GM21529 (cell line): Measurements from ENCODE around the gene PAXIP1.

Experiments
- ATAC-seq: cut with Tn5 transposase; IDR thresholded peaks from one replicate; pipeline ENCODE4 v1.9.1; 2021; ENCODE audit not compliant: unreplicated experiment

The PAXIP1 gene

DNA sequence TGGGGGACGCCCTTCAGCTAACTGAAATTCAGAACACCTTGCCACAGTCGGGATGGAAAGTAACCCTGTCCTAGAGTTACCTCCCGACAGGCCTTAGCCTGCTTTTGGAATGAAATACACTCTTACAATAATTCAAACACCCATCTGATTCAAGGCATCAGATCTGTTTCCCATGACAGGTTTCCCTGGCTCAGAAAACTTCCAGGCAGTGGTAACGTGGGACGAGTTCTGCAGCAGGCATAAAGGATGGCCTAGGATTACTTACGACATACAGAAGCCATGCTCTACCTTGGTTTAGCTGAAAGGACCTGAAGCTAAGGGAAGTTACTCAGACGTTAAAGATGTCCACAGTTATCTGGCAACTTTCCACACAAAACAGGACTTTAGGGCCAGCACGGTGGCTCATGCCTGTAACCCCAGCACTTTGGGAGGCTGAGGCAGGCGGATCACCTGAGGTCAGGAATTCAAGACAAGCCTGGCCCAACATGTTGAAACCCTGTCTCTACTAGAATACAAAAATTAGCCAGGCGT, 5.0 kb downstream of the PAXIP1 start:
- ATAC-seq = no peak

DNA sequence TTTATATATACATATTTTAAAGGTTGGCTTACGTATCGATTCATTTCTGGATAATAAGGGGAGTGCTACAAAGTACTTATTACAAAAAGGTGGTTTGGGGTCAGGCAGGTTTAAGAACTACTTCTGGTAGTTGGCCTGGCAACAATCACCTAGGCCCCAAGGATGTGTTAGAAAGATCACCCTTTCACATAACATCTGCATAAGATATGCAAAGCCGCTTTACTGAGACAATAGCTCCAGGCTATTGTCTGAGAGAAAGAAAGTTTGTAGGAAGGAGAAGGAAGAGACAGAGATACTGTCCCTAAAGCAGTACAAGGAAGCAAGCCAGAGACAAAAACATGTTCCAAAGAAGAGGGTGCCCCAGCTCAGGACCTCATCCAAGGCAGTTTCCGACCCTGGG, 6.2 kb downstream of the PAXIP1 start:
- no peak for ATAC-seq

DNA sequence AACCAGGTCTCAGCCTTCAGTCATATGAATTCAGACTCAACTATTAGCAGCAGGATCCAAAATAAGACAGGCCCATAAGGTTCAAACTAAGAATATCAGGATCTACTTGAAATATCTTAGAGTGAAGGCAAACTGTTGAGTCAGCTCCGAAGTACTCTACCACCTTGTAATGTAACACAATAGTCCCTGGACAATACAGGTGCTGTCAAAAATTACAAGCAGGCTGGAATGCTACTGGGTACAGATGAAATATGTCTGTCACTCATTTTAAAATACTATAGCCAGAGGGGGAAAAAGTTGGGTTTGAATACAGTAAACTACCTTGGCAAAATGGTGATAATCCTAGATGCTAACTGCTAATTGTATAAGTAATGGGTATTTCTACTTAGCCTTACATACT, 6.8 kb downstream of the PAXIP1 start:
- no peak for ATAC-seq

DNA sequence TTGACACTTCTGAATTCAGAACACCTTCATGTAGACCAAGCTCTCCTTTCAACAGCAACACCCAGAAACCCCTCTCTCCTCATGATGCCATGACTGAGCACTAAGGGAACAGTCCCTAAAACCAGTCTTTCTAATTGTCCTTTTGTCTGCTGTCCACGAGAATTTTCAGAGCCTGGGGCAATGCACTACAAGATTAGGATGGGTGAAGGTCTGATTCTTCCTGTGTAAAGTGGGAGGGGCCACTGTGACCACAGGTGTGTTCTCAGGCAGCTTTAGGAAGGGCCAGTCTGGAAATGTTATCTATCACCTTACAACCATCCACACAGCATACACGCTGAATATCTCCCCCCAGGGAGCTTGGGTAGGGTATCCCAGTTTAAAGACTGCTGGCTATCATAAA, 7.9 kb downstream of the PAXIP1 start:
- ATAC-seq = no peak

DNA sequence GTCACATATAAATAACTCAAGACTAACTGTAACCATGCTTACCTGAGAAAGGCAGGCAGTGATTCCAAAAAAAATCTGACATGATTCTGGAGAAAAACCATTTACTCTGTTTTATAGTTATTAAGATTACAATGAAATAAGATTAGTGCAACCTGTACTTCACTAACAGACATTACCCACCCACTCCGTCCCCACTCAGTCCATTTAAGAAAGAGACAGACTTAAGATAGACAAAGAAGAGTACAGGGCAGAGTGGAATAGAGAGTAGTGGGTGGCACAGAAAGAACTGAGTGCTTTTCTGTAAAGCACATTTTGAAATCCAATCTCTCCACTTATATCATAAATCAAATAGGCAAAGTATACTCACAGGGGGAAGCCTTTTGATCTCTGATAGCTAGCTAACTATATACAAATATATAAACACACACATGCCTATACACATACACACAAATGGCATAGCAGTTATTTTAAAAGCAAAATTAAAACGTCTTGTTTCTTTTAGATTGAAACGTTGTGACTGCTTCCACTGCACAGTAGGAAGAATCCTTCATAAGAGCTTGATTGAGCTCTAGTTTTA, 11.9 kb downstream of the PAXIP1 start:
- ATAC-seq = no peak

DNA sequence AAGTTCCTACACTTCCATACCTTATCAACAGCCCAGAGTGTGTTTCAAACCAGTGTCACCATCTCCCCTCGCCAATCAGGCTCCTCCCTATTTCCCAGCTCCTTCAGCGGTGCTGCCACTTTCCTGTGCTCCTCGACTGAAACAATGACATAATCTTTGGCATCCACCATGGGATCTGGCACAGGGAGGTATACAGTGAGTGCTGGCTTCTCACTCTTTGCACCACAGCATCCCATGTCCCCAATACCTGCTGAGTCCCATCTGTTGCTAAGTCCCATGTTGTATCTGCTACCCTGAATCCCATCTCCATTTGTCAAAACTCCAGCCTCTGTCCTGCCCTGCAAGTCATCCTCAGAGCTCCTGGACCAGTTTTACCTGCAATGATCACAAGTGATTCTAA, 15.4 kb downstream of the PAXIP1 start:
- no peak for ATAC-seq

DNA sequence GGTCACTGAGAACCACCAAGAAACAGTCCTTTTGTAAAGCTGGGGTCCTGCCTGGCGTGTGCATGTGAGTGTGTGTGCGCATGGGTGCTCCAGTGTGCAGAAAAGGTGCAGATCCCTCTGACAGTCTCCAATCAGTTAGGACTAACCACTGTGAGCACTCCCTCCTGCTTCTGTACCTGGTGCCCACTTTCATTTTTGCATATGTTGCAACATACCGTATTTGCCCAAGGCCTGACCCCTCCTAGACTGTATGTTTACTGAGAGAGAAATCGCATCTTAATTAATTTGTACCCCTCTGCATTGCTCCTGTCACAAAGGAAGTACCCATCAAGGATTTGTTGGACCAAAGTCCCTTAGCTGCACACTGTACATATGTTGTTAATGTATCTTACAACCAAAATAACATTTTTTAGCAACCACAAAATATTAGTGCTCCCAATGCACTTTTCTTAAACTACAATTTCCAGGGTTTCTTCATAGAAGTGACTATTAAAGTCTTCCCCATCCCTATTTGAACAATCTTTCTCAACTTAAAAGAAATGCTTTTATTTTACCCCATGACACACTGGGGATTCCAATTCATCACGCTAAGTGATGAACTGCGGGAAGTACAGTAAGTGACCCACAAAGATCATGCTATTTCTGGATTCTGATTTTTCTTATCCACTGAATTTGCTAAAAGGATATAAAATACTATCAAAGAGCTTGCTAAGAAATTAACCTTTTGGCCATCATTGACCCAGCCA, 16.6 kb downstream of the PAXIP1 start:
- no peak for ATAC-seq

DNA sequence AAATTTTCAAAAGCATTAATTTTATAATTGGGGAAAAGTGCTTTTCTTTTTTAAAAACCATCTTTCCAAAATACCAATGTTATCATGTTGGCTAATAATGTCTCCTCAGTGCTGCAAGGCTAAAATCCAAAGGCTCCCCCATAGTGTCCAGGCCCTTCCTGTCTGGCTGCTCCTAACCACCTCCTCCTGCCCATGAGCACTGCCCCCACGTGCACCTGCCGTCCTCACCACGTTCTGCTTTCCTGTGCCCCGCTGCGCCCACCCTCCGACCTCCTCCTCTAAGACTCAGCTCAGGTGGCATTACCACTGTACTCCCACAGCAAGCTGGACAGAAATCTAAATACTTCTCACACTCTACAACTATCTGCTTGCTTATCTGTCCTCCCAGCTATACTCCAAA, 17.7 kb downstream of the PAXIP1 start:
- ATAC-seq = no peak

DNA sequence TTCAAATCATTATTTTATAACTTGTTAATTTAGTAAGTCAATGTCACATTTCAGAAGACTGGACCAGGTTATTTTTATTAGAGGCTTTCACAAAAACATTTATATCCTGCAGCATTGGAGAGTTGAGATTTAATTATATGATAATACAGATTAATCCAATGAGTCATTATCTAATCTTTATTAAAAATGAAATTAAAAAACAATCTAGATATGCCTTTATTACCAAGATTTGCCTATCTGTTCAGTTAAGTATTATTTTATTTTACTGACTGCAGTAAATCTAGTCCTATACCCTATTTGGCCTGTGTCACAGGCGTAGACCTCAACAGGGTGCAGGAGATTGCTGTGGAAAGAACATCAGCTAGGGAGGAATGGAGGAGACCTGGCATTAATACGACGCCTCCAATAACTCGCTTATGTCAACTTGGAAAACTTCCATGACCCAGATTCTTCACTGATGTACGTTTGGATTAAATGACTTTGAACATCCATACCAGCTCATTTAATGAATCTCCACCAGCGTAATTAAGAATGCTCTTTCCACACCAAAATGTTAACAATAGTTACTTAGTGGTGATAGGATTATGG, 18.2 kb downstream of the PAXIP1 start:
- no peak for ATAC-seq

DNA sequence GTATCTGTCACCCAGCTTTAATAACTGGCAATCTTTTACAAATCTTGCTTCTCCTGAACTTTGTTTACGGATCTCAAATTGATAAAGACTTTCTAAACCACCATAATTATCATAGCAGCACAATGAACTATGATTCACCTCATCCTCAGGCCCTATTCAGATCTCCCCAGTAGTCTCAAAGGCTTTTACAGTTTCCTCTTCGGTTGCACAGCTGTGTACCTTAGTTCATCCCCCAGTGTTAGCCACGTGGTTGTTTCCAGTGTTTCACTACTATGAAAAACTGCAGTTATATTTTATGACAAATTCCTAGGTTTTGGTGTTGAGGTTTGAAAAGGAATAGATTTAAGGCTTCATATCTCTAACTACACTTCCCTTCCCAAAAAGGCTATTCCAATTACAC, 24.9 kb downstream of the PAXIP1 start:
- ATAC-seq = no peak

DNA sequence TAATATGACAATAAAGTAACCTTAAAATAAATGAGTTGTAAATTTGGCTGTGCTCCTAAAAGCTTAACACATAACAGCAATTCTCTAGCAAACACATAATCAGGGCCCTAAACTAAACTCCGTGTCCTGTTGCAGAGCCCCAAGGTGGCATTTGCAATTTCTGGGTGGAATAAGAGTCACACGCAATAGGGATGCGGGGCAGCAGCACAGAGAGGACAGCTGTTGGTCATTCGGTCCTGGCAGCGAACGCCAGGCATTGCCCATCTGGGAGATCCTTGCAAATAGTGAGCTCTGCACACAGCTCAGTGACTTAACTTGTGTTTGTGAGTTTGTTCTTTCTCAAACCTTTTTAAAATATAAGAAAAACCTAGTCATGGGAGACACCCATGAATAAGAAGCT, 25.7 kb downstream of the PAXIP1 start:
- no peak for ATAC-seq

DNA sequence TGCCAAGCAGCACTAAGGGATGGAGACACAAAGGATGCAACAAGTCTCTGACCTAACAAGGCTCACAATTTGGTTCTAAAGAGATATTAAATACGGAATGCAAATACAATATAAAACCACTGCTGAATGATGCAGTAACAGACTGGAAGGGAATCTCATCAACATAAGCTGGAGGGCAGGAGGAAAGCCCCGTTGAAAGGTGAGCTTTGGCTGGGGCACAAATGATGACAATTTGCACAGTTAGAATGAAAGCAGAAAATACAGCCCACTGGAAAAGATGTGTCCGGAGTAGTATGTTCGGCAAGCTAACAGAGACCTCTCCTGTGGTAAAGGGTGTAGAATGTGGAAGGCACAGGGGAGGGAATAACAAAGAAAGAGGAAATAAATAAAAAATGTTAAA, 26.1 kb downstream of the PAXIP1 start:
- ATAC-seq = no peak

DNA sequence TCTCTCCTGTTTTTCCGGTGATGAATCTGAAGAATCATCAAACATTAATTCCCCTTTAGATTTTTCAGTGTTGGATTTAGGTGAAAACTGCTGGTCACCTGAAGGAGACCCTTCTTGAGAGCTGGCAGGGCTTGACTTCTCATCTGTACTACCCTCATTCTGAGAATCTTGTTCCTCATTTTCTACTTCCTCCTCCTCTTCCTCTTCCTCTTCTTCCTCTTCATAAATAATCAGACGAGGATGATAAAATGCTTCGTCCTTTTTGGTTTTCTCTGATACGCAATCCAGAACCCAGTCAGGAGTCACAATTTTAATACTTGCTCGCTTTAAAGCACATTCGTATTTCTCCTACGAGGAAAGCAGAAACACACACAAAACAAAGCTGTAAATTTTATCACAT, 26.9 kb downstream of the PAXIP1 start:
- no peak for ATAC-seq

DNA sequence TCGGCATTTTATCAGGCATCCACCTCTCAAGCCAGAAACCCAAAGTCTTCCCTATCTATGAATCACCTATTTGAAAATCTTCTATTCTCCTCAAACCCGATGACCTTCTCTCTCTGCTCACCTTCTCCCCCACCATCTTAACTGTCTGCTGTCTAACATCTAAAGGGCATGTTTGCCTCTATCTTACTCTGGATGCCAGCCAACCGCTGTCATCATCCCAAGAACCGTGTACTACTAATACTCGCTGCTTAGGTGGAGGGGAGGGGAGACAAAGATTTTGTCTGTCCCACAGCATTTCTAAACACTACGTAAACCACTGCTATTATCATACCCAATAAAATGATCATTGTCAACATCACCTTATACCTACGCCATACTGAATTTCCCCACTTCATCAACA, 29.5 kb downstream of the PAXIP1 start:
- ATAC-seq = no peak

DNA sequence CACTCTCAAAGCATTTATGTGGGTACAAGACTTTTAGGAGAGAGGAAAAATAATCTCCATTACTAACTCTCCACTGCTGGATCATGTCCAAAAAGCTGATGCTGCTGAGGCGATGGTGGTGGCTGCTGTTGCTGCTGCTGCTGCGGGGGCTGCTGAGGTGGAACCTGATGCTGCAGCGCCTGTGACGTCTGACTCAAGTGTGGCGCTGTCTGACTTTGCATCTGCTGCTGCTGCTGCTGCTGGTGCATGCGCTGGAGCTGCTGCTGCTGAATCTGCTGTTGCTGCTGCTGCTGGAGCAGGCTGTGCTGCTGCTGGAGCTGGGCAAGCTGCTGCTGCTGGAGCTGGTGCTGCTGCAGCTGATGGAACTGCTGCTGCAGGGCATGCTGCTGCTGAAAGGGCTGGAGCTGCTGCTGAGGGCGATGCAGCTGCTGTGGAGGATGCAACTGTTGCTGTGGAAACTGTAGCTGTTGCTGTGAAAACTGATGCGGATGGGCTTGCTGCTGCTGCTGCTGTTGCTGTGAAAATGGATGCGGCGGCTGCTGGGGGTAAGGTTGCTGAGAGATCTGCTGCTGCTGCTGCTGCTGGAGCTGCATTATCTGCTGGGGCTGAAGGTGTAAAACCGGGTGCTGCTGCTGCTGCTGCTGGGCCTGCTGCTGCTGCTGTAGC, 34.5 kb downstream of the PAXIP1 start:
- ATAC-seq = no peak

DNA sequence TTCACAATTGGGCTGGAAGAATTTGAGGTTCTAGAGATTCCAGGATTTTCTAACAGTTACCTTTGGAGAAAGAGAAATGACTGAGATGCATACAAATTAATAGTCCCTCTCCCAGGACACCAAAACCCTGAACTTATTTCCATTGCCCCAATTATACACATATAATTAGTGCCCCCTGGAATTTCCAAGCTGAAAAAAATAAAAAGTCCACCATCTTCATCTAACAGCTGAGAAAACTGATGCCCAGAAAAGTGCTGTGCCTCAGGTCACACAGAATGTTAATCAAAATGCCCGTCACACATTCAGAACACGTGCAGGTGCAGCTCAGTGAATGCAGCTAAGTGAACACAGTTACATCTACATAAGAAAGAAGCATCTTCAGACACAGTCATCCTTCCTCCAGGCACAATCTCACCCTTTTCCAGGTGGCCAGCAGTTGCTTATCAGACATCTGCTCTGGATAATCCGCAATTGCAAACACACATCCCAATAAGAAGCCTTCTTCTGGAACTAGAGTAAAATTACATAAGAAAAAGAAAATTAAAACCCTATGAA, 35.4 kb downstream of the PAXIP1 start:
- ATAC-seq = no peak

DNA sequence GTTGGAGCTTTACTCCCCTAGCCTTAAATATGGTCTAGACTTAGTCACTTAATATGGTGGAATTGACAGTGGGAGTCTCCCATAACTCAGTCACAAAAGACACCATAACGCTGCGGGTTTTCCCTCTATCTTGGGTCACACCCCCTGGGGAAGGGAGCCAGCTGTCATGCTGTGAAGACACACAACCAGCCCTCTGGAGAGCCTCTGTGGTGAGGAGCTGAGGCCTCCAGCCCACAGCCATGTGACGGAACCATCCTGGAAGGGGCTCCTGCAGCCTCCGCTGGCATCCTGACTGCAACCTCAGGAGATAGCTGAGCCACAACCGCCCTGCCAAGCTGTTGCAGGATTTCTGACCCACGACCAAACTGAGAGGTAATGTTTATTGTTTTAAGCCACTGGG, 37.9 kb downstream of the PAXIP1 start:
- ATAC-seq = no peak

DNA sequence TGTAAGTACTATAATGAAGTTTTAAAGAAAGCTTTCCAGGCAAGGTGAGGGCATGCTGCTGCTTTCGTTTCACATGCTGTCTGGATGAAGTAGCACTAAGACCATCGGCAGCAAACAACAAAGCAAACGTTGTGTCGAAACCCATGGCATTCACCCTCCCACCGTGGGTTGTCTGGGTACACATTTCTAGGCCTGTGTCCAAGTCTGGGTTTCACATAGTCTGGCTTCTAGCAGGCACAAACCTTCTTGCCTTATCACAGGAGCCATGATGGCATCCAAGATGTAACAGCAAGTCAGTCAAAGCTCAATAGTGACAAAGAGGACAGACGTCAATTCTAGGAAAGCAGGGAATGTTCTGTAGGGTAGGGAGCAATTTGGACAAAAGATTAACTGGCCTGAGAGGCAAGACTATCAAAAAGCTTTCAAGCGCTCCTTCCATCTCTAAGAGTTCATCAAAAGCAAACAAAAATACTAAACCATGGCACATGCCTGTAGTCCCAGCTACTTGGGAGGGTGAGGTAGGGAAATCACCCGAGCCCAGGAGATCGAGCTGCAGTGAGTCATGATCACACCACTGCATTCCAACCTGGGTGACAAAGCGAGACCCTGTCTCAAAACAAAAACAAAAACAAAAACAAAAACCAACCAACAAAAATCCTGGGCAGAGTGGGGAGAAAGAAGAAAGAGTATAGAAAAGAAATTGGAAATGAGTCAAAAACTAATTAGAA, 42.7 kb downstream of the PAXIP1 start:
- ATAC-seq = no peak

DNA sequence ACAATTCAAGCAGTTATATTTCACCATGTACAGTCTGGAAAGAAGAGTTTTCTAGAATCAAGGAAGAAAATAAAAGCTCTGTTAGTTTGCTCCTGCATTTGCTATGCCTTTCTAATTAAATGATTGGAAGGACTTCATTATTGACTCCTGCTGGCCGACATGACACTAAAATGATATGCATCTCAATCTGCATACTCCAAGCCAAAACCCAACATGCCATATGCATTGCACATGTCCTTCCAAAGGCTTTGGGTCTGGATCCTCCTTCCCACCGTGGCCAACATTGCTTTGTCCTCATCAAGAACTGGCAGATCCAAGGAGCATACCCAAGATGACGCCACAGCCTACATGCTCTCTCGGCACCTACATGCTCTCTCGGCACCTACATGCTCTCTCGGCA, 46.5 kb downstream of the PAXIP1 start:
- no peak for ATAC-seq

DNA sequence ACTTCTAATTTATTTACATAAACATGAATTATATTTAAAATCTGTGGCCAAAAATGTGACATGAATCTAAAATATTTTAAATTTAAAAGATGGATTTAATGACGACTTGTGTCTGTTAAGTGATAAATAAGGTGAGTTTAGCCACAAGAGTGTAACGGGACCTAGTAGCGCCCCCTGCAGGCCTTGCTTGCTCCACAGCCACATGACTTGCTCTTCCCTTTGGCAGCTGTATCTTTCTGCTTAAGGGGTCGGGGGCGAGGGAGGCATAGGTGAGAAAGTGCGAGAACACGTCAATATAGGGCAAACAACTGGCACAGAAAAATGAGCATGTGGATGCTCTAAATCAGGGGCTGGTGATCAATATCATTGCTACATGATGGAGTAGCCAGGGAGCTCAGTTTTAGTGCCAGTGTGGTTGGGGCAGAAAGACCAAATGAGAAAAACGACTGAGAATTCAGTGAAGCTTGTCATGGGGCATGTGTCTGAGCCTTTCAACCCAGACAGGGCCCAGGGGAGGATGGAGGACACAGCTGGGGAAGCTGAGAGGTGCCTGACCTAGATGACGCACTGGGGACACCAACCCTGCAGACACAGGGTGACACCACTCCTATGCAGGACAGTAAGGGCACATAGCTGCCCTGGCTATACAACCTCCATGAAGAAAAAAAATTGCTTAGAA, 49.8 kb downstream of the PAXIP1 start:
- peak; percentile 64 for ATAC-seq
